Activated CD4-positive, alpha-beta T cell treated with anti-CD3 and anti-CD28 coated beads for 48 hours (primary cell): ENCODE data around the gene SGO2.

ENCODE experiments used
- DNase-seq: peaks from one replicate; pipeline ENCODE4 v3.0.0-alpha.2; 2020

SGO2 gene

GRCh38 chr2:200595913-200596312 is 69.9 kb downstream of the SGO2 start:
- no peak for DNase-seq

DNA sequence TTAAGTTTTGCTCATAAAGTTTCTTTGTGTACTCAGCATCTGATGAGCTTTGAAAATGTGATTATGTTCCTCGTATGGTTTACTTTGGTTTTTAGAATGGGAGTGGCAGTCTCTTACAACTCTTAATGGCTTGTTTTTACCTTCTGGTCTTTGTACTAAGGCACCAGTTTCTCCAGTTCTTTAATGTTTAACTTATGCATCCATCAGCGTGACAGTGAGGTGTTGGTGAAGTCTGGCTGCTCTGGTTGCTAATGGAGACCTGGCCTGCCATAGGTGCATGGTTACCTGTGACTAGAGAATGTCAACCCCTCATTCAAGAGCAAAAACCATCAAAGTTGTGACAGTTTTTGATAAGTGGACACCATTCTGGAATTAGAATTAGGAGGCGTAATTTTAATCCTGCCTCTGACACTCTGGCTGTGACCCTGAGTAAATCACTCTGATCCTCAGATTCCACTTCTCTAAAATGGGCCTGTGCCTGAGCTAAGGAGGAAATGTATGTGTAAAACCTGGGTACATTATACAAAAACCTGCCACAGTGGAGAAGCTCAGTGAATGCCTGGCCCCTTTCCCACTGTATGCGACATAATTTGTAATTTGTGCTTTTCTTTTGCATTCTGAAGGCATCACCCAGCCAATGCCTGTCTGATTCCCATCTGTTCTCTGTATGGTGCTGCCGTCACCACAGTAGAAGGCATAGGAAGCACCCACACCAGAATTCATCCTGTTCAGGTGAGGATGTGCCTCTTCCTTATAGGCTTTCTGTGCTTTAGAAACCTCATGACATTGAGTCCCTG is 71.0 kb downstream of the SGO2 start:
- DNase-seq = no peak

- no peak for DNase-seq
These were observed 73.2 kb downstream of the SGO2 start for GRCh38 chr2:200599206-200599605.

- DNase-seq = no peak
These were observed 74.7 kb downstream of the SGO2 start for GRCh38 chr2:200600549-200601225.

DNA sequence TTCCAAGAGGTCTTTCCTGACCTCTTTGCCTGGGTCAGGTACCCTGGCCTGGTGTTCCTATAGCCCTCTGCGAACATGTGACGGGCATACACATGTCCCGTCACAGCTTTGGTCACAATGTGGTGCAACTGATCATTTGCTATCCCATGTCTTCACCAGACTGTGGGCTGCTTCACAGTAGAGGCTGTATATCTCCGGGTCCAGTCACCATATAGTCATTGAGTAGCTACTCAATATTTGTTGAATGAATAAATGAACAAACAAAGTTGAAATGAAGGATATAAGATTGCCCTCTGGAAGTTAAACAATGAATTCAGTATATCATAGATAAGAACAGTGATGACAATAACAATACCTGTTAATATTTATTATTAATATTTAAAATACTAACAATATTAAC is 76.6 kb downstream of the SGO2 start:
- DNase-seq = no peak

- no peak for DNase-seq
These were observed 78.0 kb downstream of the SGO2 start for GRCh38 chr2:200603972-200604371.

- no peak for DNase-seq
These were observed 78.7 kb downstream of the SGO2 start for GRCh38 chr2:200604571-200605255.

DNA sequence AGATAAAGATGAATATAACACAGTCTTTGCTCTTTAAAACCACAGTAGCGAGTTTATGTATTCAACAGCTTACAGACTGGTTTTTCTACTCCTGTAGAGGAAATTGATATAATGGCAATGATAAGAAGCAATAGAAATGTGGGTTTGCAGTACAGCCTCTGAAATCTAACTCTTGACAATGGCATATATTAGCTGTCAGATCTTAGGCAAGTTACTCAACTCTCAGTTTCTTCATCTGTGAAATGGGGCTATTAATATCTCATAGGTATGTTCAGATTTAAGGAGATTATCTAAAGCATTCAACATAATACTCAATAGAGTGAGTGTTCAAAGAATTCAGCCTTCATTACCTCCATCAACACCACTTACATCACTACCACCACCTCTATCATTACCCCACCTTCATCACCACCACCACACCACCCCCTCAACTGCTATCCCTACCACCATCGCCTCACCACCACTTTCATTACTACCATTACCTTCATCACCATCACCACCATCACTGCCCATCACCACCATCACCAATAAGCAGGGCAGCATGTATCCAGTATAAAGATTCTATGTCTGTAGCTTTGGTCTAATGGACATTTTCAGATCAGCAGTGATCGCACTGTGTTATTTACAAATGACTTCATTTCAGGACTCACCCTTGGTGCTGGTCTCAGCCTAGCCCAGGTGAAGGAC is 82.5 kb downstream of the SGO2 start:
- DNase-seq = no peak

DNA sequence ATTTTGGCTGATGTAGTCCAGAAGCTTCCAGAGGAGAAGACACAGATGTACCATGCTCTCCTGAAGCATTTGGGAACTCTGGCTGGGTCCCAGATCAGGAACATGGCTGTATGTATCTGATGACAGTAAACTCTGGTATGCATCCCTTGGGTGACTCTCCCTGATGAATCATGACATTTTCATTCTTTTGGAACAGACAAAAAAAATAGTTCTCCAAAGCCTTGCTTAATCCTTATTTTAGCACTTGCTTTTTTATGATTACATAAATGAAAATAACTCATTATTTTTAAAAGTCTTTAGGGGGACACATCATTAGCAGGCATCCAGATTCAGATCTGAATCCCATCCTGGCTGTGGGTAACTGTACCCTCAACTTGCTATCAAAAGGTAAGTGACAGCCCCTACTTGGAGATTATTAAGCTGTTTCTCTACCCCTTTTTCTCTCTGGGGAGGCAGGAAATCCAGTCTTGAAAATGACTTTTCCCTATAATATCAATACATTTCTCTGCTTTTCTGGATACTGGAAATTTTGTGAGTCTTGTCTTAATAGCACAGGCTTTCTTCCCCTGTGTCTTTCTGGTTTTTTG is 83.1 kb downstream of the SGO2 start:
- DNase-seq = no peak

- peak; percentile 7 for DNase-seq
These were observed 84.2 kb downstream of the SGO2 start for GRCh38 chr2:200610217-200610616.

DNA sequence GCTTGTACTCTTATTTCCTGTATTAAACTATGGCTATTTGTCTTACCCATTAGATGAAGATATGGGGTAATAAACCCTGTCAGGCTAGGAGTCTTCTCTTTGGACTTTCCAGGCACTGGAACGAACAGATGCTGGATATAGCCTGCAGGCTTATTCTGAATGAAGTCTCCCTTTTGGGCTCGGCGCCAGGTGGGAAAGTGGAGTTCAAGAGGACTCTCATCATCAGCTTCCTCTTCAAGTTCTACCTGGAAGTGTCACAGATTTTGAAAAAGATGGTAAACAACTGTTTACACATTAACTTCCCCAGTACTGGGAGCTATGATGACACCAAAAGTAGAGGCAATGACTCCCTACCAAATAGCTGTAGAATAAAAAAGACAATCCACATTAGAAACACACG is 87.7 kb downstream of the SGO2 start:
- no peak for DNase-seq

- DNase-seq = no peak
These were observed 88.2 kb downstream of the SGO2 start for GRCh38 chr2:200614249-200614648.

DNA sequence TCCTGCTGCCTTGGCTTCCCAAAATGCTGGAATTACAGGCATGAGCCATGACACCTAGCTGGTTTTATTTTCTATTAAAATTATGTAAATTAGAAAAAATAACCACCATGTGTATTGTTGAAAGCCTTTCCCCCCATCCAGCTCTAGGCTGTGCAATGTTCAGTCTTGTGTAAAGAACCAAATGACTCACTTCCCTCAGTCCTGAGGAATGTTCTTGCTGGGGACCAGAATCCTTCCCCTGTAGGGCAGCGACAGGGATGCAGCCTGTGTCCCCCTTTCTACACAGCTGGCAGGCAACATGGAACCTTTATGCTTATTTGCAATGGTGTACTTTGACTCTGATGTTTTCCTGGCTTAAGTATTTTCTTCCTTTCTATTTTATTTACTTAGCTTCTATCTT is 89.2 kb downstream of the SGO2 start:
- DNase-seq = no peak

DNA sequence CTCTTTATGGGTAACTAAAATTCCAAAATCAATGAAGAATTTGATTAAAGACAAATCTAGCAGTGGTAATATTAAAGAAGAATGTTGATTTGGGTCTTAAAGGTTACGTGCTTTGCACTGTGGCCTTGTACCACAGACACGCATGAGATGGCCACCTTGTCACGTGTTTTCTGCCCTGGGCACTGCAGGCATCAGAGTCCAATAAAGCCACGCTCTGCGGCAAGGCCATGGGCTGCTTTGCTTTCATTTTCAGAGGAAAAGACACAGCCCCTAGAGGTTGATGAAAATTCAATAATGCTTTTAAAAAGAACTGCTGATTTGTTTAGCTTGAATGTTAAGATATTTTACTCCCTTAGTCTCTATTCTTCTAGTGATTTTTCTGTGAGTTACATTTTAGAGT is 90.2 kb downstream of the SGO2 start:
- no peak for DNase-seq

DNA sequence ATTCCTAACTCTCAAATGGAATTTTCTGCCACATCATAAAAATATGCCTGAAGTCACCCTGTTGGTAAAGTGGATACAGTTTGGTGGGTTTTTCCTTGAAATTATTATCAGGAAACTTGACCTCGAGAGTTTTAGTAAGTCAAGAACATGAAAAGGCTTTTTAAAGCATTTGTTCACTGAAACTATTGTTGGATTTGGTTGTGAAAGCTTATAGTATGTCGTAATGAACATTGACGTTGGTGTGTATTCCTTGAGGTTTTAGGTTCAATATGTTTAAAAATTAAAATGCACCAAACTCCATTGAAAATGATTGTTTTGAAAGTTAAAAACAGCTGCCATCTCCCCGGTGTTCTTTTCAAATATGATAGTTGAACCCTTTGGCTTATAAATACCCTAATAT is 90.6 kb downstream of the SGO2 start:
- DNase-seq = no peak

DNA sequence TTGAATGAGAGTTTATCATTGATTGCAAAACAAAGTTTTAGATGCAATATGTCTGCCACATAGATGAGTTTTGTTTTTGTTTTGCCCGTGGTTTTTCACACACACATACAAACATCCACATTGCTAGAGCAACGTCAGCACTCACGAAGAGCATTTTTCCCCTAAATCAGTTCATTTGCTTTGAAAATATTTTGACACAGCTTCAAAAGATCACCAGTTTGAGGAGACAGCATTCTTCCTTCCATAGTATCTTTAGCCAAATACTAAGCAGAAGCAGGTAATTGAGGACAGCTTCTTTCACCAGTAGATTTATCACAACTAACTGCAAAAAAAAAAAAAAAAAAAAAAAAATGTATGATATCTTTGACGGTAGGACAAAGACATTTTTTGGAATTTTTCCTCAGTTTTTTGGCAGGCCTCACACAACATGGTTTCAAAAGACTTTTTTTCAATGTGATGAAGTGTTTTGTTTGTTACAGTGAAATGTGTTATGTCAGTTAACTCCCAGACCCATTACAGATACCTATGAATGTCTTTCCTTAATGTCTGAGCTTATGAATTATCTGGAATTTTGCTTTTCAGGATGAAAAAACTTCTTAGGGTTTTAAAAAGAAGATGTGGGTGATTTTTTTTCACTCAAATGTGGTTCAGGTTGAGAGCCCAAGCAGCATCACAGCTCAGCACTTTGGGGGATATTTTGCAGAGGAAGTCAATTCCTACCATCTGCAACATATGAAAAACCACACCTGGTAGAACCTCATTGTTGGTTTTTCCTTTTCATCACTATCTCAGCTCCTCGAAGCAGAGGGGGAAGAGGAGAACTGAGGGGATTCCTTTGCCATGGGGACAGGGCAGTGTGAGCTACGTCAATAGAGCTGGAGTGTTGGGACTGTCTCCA is 91.4 kb downstream of the SGO2 start:
- no peak for DNase-seq

DNA sequence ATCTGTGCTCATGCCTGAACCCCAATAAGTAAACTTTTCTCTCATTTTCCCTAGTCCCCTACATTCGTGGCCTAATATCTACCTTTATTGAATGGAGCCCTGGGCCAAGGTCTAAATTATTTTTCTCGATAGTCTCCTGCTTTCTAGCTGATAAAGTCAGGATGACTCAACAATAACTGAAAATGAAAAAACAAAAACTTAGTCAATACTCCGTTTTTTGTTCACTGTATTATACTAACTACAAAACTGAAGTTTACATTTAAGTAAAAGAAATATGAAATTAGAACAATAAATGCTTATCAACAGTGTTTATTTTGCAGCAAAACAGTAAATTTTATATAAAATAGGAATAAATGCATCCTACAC is 92.0 kb downstream of the SGO2 start:
- DNase-seq = no peak

GRCh38 chr2:200618590-200619021 is 92.6 kb downstream of the SGO2 start:
- no peak for DNase-seq

DNA sequence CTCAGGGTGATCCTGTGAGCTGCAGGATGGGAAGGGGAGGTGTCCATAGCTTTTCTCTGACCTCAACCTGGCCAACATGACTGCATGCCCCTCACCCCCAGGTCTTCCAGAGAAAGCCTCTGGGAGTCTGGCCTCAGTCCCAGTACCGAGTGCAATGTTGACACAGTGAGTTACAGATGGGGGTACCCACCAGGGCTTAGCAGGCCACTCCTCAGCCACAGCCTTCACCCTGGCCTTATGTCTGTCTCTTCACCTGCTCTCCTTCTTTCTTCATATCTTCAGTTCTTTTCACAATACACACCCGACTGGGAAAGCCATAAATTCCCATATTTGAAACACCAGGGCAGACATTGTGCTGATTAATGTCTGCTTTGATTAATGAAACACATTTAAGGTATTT is 93.3 kb downstream of the SGO2 start:
- no peak for DNase-seq

- DNase-seq = no peak
These were observed 94.8 kb downstream of the SGO2 start for GRCh38 chr2:200620606-200621390.

GRCh38 chr2:200622106-200622505 is 96.1 kb downstream of the SGO2 start:
- no peak for DNase-seq
